ENCODE measurements around the gene BLMH.

The BLMH gene

DNA sequence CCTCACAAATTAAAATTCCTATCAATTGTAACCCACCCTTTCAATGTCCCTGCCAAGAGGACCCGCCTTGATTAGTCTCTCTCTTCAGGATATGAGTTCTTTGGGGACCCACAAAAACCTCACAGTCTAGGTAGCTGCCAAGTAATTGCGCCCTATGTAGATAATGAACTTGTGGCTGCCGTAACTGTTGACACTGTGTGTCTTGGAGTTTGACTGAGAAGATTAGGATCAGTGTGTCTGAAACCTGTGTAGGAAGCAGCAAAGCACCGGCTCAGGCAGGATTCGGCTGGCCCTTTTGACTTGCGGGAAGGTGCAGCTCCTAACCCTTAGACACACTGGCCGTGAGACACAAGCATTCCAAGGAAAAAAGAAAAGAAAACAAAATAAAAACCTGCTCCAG is 38.4 kb downstream of the BLMH start:
- Histone ChIP-seq H3K27ac (ENCODE audit: low read depth, low read length) (no peak overlapping the region), H3K4me1 (ENCODE audit: control insufficient read depth in 1 of 2, insufficient read depth in 2 of 2, low read length in 2 of 2) (no peaks in the 10 kb centered on the region), H3K36me3 (ENCODE audit: control insufficient read depth in 1 of 2, insufficient read depth in 2 of 2, low read length in 2 of 2) (peaks cover 14 to 46% of the 10 kb centered on the region in 2 donors), H3K4me3 (ENCODE audit: low read depth in 1 of 2, low read length in 2 of 2) (no peak overlapping the region), H3K27me3 (ENCODE audit: control insufficient read depth in 1 of 2, insufficient read depth in 2 of 2, low read length in 2 of 2) (no peaks in the 10 kb centered on the region), H3K9ac (ENCODE audit: low read depth in 1 of 2, low read length in 2 of 2) (no peak overlapping the region), H3K9me3 (ENCODE audit: control insufficient read depth in 1 of 2, low read length in 2 of 2) (no peaks in the 10 kb centered on the region)

DNA sequence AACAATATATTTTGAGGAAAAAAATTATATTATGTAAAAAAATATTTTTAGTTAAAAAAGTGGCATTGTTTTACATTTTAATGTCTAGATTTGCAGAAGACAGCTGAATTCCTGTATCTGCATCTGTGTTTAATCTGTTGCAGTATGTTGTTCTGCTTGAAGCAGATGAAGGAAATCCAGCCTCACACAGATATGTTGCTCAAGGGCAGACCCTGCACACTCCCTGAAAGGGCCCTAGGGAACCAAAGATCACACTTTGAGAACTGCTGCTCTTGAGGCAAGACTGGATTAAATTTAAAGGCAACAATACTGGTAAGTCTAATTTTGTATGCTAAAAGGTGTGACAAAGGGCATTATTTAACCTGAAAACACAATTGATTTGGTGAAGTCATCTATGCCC is 39.8 kb downstream of the BLMH start:
- Histone ChIP-seq H3K27ac (ENCODE audit: low read depth, low read length) (no peak overlapping the region), H3K27me3 (ENCODE audit: control insufficient read depth in 1 of 2, insufficient read depth in 2 of 2, low read length in 2 of 2) (no peaks in the 10 kb centered on the region), H3K4me3 (ENCODE audit: low read depth in 1 of 2, low read length in 2 of 2) (no peak overlapping the region), H3K36me3 (ENCODE audit: control insufficient read depth in 1 of 2, insufficient read depth in 2 of 2, low read length in 2 of 2) (peaks cover 21 to 47% of the 10 kb centered on the region in 2 donors), H3K4me1 (ENCODE audit: control insufficient read depth in 1 of 2, insufficient read depth in 2 of 2, low read length in 2 of 2) (no peaks in the 10 kb centered on the region), H3K9me3 (ENCODE audit: control insufficient read depth in 1 of 2, low read length in 2 of 2) (no peaks in the 10 kb centered on the region), H3K9ac (ENCODE audit: low read depth in 1 of 2, low read length in 2 of 2) (no peak overlapping the region)

DNA sequence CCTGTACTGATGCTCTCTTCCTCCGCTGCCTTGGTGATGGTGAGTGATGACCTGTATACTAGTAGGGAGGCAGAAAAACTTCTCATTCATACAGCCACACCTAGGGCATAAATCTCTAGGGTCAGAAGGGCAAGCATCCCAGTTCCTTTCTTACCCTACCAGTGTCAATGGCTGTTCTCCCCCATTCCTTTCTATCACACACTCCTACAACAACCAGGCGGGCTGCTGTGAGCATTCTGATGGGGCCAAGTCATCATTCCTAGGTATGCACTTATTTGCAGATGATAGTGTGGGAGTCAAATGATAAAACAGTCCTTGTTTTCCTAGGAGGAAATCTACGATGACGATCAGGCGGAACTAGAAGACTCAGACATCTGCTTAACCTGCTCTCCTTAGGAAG is 42.3 kb downstream of the BLMH start:
- H3K27me3 ChIP-seq (ENCODE audit: control insufficient read depth in 1 of 2, insufficient read depth in 2 of 2, low read length in 2 of 2): no peaks in the 10 kb centered on the region
- H3K36me3 ChIP-seq (ENCODE audit: control insufficient read depth in 1 of 2, insufficient read depth in 2 of 2, low read length in 2 of 2): peaks cover 21 to 37% of the 10 kb centered on the region in 2 donors
- H3K9ac ChIP-seq (ENCODE audit: low read depth in 1 of 2, low read length in 2 of 2): no peak overlapping the region
- no peaks in the 10 kb centered on the region for H3K4me1 ChIP-seq (ENCODE audit: control insufficient read depth in 1 of 2, insufficient read depth in 2 of 2, low read length in 2 of 2)
- H3K9me3 ChIP-seq (ENCODE audit: control insufficient read depth in 1 of 2, low read length in 2 of 2): no peaks in the 10 kb centered on the region
- no peak overlapping the region for H3K4me3 ChIP-seq (ENCODE audit: low read depth in 1 of 2, low read length in 2 of 2)
- no peak overlapping the region for H3K27ac ChIP-seq (ENCODE audit: low read depth, low read length)

DNA sequence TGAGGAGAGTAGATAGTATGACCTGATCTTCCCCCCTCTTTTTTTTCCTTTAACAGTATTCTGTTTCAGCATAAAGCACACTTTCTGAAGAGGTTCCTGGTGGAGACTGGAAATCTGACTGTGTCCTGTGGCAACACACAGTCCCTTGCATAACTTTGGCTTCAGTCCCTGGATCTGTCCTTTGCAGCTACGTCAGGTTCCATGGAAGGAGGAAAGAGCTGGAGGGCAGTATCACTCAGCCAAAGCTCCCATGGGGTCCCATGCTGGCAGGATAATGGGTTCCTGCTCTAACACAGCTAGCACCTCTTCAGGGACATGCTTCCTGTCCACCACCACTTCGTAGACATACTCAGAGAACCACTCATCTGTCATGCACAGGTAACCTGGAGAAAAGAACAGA is 43.0 kb downstream of the BLMH start:
- Histone ChIP-seq H3K36me3 (ENCODE audit: control insufficient read depth in 1 of 2, insufficient read depth in 2 of 2, low read length in 2 of 2) (peaks cover 21 to 37% of the 10 kb centered on the region in 2 donors), H3K4me3 (ENCODE audit: low read depth in 1 of 2, low read length in 2 of 2) (no peak overlapping the region), H3K27me3 (ENCODE audit: control insufficient read depth in 1 of 2, insufficient read depth in 2 of 2, low read length in 2 of 2) (no peaks in the 10 kb centered on the region)

DNA sequence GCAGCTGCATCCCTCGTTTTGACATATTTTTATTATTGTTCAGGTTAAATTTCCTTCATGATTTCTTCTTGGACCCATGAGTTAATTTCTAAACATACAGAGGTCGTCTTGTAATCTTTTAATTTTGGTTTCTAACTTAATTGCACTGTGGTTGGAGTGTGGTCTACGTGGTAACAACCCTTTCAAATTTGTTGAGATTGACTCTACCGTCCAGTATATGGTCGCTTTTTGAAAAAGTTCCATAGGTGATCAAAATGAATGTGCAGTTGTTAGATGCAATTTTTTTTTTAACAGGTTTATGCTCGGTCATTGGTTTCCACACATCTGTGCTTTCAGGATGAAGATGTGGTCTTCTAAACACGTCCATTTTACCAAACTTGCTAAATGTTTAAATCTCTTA is 45.3 kb downstream of the BLMH start:
- H3K4me3 ChIP-seq (ENCODE audit: low read depth in 1 of 2, low read length in 2 of 2): no peak overlapping the region
- no peaks in the 10 kb centered on the region for H3K4me1 ChIP-seq (ENCODE audit: control insufficient read depth in 1 of 2, insufficient read depth in 2 of 2, low read length in 2 of 2)
- H3K27ac ChIP-seq (ENCODE audit: low read depth, low read length): no peak overlapping the region
- peaks cover 14 to 22% of the 10 kb centered on the region in 2 donors for H3K36me3 ChIP-seq (ENCODE audit: control insufficient read depth in 1 of 2, insufficient read depth in 2 of 2, low read length in 2 of 2)
- no peak overlapping the region for H3K9ac ChIP-seq (ENCODE audit: low read depth in 1 of 2, low read length in 2 of 2)
- H3K9me3 ChIP-seq (ENCODE audit: control insufficient read depth in 1 of 2, low read length in 2 of 2): no peaks in the 10 kb centered on the region
- H3K27me3 ChIP-seq (ENCODE audit: control insufficient read depth in 1 of 2, insufficient read depth in 2 of 2, low read length in 2 of 2): no peaks in the 10 kb centered on the region

More for the DNA sequence above, 43.0 kb downstream of the BLMH start:
- H3K9ac ChIP-seq (ENCODE audit: low read depth in 1 of 2, low read length in 2 of 2): no peak overlapping the region
- no peak overlapping the region for H3K27ac ChIP-seq (ENCODE audit: low read depth, low read length)
- H3K4me1 ChIP-seq (ENCODE audit: control insufficient read depth in 1 of 2, insufficient read depth in 2 of 2, low read length in 2 of 2): no peaks in the 10 kb centered on the region
- H3K9me3 ChIP-seq (ENCODE audit: control insufficient read depth in 1 of 2, low read length in 2 of 2): no peaks in the 10 kb centered on the region

DNA sequence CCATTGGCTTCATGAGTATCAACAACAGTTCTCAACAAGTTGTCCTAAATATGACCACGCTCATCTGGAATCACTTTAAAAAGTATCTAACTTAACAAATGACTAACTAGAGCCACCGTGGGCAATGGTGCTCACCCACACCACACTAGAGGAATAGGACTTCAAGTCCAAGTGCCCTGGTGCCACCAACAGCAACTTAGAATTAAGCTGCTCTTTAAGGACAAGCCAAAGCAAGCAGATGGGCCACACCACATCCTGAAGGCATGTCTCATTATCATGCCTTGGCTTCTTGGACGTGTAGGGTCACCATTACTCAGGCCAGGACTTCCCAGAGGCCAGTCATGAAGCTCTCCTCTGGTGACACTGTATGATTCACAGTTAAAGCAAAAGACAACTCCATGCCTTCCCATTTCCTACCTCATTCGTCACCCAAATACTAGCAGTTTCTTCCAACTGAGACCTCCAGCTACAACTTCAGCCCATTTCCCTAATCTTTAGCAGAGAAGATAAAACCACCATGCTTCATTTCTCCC is 46.8 kb downstream of the BLMH start:
- no peak overlapping the region for H3K27ac ChIP-seq (ENCODE audit: low read depth, low read length)
- H3K9me3 ChIP-seq (ENCODE audit: control insufficient read depth in 1 of 2, low read length in 2 of 2): no peaks in the 10 kb centered on the region
- H3K36me3 ChIP-seq (ENCODE audit: control insufficient read depth in 1 of 2, insufficient read depth in 2 of 2, low read length in 2 of 2): peaks cover 14 to 22% of the 10 kb centered on the region in 2 donors
- no peak overlapping the region for H3K9ac ChIP-seq (ENCODE audit: low read depth in 1 of 2, low read length in 2 of 2)
- no peaks in the 10 kb centered on the region for H3K27me3 ChIP-seq (ENCODE audit: control insufficient read depth in 1 of 2, insufficient read depth in 2 of 2, low read length in 2 of 2)
- H3K4me1 ChIP-seq (ENCODE audit: control insufficient read depth in 1 of 2, insufficient read depth in 2 of 2, low read length in 2 of 2): no peaks in the 10 kb centered on the region
- H3K4me3 ChIP-seq (ENCODE audit: low read depth in 1 of 2, low read length in 2 of 2): no peak overlapping the region

DNA sequence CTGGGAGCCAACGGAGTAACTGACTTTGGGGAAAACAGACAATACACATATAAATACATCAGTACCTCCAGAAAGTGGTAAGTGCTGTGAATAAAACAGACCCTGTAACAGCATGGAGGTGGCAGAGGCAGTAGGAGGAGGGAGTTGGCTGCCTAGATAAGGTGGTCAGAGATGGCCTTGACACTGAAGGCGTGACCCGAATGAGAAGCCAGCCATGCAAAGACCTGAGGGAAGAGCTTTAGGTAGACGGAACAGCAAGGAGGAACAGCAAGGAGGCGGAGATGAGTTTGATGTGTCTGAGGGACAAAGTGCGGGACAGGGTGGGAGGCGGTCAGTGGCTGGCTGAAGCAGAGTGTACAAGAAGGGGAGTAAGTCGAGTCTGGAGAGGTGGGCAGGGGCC is 48.2 kb downstream of the BLMH start:
- no peak overlapping the region for H3K27ac ChIP-seq (ENCODE audit: low read depth, low read length)
- H3K9me3 ChIP-seq (ENCODE audit: control insufficient read depth in 1 of 2, low read length in 2 of 2): no peaks in the 10 kb centered on the region
- no peak overlapping the region for H3K9ac ChIP-seq (ENCODE audit: low read depth in 1 of 2, low read length in 2 of 2)

DNA sequence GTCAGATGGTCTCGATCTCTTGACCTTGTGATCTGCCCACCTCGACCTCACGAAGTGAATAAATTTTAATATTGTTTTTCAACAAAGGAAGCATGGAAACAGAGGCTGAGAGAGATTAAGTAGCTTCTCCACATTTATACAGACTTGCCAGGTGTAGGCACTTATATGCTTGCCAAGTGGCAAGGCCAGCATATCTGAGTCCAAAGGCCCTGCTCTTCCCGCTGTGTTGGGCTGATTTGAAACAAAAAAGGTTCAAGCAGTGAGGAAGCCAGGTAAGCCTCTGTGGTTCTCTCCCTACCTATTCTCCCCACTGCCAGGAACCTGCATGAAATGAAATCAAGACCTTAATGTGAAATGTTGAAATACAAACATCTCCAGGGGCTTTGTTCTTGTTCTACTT is 48.7 kb downstream of the BLMH start:
- H3K36me3 ChIP-seq (ENCODE audit: control insufficient read depth in 1 of 2, insufficient read depth in 2 of 2, low read length in 2 of 2): peaks cover 3 to 6% of the 10 kb centered on the region in 2 donors
- no peaks in the 10 kb centered on the region for H3K4me1 ChIP-seq (ENCODE audit: control insufficient read depth in 1 of 2, insufficient read depth in 2 of 2, low read length in 2 of 2)
- no peaks in the 10 kb centered on the region for H3K9me3 ChIP-seq (ENCODE audit: control insufficient read depth in 1 of 2, low read length in 2 of 2)
- H3K27me3 ChIP-seq (ENCODE audit: control insufficient read depth in 1 of 2, insufficient read depth in 2 of 2, low read length in 2 of 2): peaks cover 8 to 12% of the 10 kb centered on the region in 2 donors
- no peak overlapping the region for H3K9ac ChIP-seq (ENCODE audit: low read depth in 1 of 2, low read length in 2 of 2)
- H3K4me3 ChIP-seq (ENCODE audit: low read depth in 1 of 2, low read length in 2 of 2): no peak overlapping the region
- H3K27ac ChIP-seq (ENCODE audit: low read depth, low read length): no peak overlapping the region

More for the DNA sequence above, 48.2 kb downstream of the BLMH start:
- Histone ChIP-seq H3K36me3 (ENCODE audit: control insufficient read depth in 1 of 2, insufficient read depth in 2 of 2, low read length in 2 of 2) (peaks cover 8 to 9% of the 10 kb centered on the region in 2 donors), H3K4me3 (ENCODE audit: low read depth in 1 of 2, low read length in 2 of 2) (no peak overlapping the region), H3K27me3 (ENCODE audit: control insufficient read depth in 1 of 2, insufficient read depth in 2 of 2, low read length in 2 of 2) (peaks cover 3 to 6% of the 10 kb centered on the region in 2 donors), H3K4me1 (ENCODE audit: control insufficient read depth in 1 of 2, insufficient read depth in 2 of 2, low read length in 2 of 2) (no peaks in the 10 kb centered on the region)

DNA sequence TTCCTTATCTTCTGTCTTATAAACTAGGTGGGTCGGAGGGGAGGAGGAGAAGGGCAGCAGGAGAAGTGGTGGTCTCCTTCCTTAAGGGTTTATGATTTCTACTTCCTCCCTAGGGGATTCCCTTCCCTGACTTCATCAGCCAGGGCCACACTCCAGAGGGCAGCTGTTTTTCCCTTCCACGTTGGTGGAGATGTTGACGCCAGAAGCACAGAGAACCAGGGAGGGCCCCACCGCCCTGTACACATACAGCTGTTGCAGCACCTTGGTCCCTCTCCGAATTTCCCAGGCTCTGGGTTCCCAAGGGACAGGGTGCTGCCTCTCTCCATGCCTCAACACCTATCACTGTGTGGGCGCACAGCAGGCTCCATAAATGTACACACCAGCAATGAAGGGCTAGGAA is 50.7 kb downstream of the BLMH start:
- Histone ChIP-seq H3K27me3 (ENCODE audit: control insufficient read depth in 1 of 2, insufficient read depth in 2 of 2, low read length in 2 of 2) (peaks cover 23 to 25% of the 10 kb centered on the region in 2 donors), H3K4me3 (ENCODE audit: low read depth in 1 of 2, low read length in 2 of 2) (no peak overlapping the region), H3K9ac (ENCODE audit: low read depth in 1 of 2, low read length in 2 of 2) (no peak overlapping the region), H3K36me3 (ENCODE audit: control insufficient read depth in 1 of 2, insufficient read depth in 2 of 2, low read length in 2 of 2) (no peaks in the 10 kb centered on the region), H3K4me1 (ENCODE audit: control insufficient read depth in 1 of 2, insufficient read depth in 2 of 2, low read length in 2 of 2) (peaks cover 11% of the 10 kb centered on the region in 2 donors), H3K27ac (ENCODE audit: low read depth, low read length) (no peak overlapping the region), H3K9me3 (ENCODE audit: control insufficient read depth in 1 of 2, low read length in 2 of 2) (no peaks in the 10 kb centered on the region)

DNA sequence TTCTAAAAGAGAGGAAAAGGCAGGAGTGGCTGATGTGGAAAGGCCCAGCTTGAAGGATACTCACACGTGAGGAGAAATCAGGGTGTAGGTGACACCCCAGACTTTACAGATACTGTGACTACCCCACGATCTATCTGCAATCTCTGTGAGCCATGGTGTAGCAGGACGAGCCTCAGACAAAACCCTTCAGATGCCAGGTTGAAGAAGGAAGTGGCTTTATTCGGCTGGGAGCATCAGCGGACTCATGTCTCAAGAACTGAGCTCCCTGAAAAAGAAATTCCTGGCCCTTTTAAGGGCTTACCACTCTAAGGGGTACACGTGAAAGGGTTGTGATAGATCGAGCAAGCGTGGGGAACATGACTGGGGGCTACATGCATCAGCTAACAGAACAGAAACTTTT is 51.6 kb downstream of the BLMH start:
- Histone ChIP-seq H3K27me3 (ENCODE audit: control insufficient read depth in 1 of 2, insufficient read depth in 2 of 2, low read length in 2 of 2) (peaks cover 31 to 32% of the 10 kb centered on the region in 2 donors), H3K36me3 (ENCODE audit: control insufficient read depth in 1 of 2, insufficient read depth in 2 of 2, low read length in 2 of 2) (no peaks in the 10 kb centered on the region), H3K9me3 (ENCODE audit: control insufficient read depth in 1 of 2, low read length in 2 of 2) (no peaks in the 10 kb centered on the region), H3K27ac (ENCODE audit: low read depth, low read length) (no peak overlapping the region), H3K9ac (ENCODE audit: low read depth in 1 of 2, low read length in 2 of 2) (no peak overlapping the region), H3K4me3 (ENCODE audit: low read depth in 1 of 2, low read length in 2 of 2) (no peak overlapping the region), H3K4me1 (ENCODE audit: control insufficient read depth in 1 of 2, insufficient read depth in 2 of 2, low read length in 2 of 2) (peaks cover 16 to 18% of the 10 kb centered on the region in 2 donors)

DNA sequence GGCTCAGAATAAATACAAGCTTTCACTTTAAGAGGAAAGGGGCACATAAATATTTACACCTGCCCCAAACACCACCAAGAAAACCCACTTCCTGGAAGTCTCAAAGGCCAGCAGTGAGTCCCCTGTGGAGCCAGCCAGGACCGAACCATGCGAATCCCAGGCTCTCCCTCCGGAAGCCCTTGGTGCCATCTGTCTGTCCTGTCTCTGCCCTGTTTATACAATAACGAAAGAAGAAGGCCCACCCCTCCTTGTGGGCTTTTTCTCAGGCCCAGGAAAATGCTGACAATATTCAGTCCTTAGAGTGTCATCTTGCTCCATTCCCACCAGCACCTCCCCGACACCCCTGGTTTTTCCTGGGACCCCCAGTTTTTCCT is 52.7 kb downstream of the BLMH start:
- Histone ChIP-seq H3K27me3 (ENCODE audit: control insufficient read depth in 1 of 2, insufficient read depth in 2 of 2, low read length in 2 of 2) (peaks cover 37 to 42% of the 10 kb centered on the region in 2 donors), H3K27ac (ENCODE audit: low read depth, low read length) (no peak overlapping the region), H3K4me3 (ENCODE audit: low read depth in 1 of 2, low read length in 2 of 2) (no peak overlapping the region)

More for the DNA sequence above, 52.7 kb downstream of the BLMH start:
- Histone ChIP-seq H3K4me1 (ENCODE audit: control insufficient read depth in 1 of 2, insufficient read depth in 2 of 2, low read length in 2 of 2) (peaks cover 20 to 21% of the 10 kb centered on the region in 2 donors), H3K9me3 (ENCODE audit: control insufficient read depth in 1 of 2, low read length in 2 of 2) (no peaks in the 10 kb centered on the region), H3K9ac (ENCODE audit: low read depth in 1 of 2, low read length in 2 of 2) (no peak overlapping the region), H3K36me3 (ENCODE audit: control insufficient read depth in 1 of 2, insufficient read depth in 2 of 2, low read length in 2 of 2) (no peaks in the 10 kb centered on the region)
